ENCODE results near the gene ADCY3. TPM values are rescaled to one million over a fixed set of nuclear protein-coding genes. Genes with fewer than 3 reads are reported as not detected.

ADCY3 gene
- polyA plus RNA-seq, 1 donor from 2014 or later = 28.8 TPM

DNA sequence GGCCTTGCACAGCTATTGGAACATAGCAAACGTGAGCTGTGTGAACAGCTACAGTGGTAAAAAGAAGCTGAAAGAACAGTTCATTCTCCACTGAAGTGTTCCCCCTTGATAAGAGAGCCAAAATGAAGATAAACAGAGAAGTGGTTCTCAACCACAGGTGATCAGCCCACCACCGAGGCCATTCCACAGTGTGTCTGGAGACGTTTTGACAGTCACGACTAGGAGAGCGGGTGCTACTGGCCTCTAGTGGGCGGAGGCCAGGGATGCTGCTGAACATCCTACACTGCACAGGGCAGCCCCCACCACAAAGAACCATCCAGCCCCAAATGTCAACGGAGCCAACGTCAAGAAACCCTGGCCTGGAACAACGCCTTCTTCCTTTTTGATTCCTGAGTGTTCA, 38.4 kb downstream of the ADCY3 start:
- TF ChIP-seq SMC3 (conservative IDR thresholded peaks at IDR 0.05; ENCODE audit: poor library complexity) = no peak
- no peak for TF ChIP-seq POLR2AphosphoS5 (IDR thresholded peaks at IDR 0.05)
- no peak for TF ChIP-seq RAD21 (conservative IDR thresholded peaks at IDR 0.05)
- TF ChIP-seq, protein P1, sequence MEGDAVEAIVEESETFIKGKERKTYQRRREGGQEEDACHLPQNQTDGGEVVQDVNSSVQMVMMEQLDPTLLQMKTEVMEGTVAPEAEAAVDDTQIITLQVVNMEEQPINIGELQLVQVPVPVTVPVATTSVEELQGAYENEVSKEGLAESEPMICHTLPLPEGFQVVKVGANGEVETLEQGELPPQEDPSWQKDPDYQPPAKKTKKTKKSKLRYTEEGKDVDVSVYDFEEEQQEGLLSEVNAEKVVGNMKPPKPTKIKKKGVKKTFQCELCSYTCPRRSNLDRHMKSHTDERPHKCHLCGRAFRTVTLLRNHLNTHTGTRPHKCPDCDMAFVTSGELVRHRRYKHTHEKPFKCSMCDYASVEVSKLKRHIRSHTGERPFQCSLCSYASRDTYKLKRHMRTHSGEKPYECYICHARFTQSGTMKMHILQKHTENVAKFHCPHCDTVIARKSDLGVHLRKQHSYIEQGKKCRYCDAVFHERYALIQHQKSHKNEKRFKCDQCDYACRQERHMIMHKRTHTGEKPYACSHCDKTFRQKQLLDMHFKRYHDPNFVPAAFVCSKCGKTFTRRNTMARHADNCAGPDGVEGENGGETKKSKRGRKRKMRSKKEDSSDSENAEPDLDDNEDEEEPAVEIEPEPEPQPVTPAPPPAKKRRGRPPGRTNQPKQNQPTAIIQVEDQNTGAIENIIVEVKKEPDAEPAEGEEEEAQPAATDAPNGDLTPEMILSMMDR (IDR thresholded peaks at IDR 0.05; ENCODE audit: poor library complexity, severe bottlenecking) = no peak
- no peak overlapping the region for H3K4me3 ChIP-seq (ENCODE audit: low read length)
- H4K20me1 ChIP-seq (ENCODE audit: insufficient read depth) = no peaks in the 10 kb centered on the region
- H3K27me3 ChIP-seq (ENCODE audit: insufficient read depth, low read depth, low read length) = no peaks in the 10 kb centered on the region
- no peaks in the 10 kb centered on the region for H3K79me2 ChIP-seq (replicated peaks; ENCODE audit: insufficient read depth, low read length)
- no peak overlapping the region for H3K9ac ChIP-seq (ENCODE audit: low read length)
- H3K27ac ChIP-seq (ENCODE audit: low read length) = no peak overlapping the region
- no peaks in the 10 kb centered on the region for H3K36me3 ChIP-seq (ENCODE audit: insufficient read depth, low read length)
- H3K9me2 ChIP-seq (ENCODE audit: insufficient read depth, low read length) = no peaks in the 10 kb centered on the region
- no peak overlapping the region for H3K4me2 ChIP-seq (ENCODE audit: low read length)
- H2AFZ ChIP-seq (ENCODE audit: low read depth, low read length) = no peak overlapping the region
- no peaks in the 10 kb centered on the region for H3F3A ChIP-seq (ENCODE audit: insufficient read depth, low read length, poor library complexity, severe bottlenecking)
- no peaks in the 10 kb centered on the region for H3K9me3 ChIP-seq (ENCODE audit: low read length)

DNA sequence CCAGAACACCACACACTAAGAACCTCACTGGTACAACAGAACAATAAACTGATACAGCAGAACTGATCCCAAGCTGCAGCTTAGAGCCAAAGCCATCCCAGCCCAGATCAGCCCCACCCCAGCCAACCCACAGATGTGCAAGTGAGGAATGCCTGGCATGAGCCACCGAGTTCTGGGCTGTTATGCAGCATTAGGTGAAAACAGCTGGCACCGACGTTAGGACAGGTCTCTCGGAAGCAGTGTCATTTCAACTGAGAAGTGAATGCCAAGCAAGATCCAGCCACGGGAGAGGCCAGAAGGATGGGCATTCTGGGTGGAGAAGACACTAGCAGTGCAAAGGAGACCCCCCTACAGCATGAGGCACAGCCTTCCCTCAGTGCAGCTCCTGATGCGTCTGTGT, 38.9 kb downstream of the ADCY3 start:
- no peak overlapping the region for H3K9ac ChIP-seq (ENCODE audit: low read length)
- H3F3A ChIP-seq (ENCODE audit: insufficient read depth, low read length, poor library complexity, severe bottlenecking) = no peaks in the 10 kb centered on the region
- H3K79me2 ChIP-seq (replicated peaks; ENCODE audit: insufficient read depth, low read length) = no peaks in the 10 kb centered on the region
- no peak overlapping the region for H3K27ac ChIP-seq (ENCODE audit: low read length)
- H3K36me3 ChIP-seq (ENCODE audit: insufficient read depth, low read length) = no peaks in the 10 kb centered on the region
- H3K9me2 ChIP-seq (ENCODE audit: insufficient read depth, low read length) = no peaks in the 10 kb centered on the region
- H3K4me3 ChIP-seq (ENCODE audit: low read length) = no peak overlapping the region
- H3K4me2 ChIP-seq (ENCODE audit: low read length) = no peak overlapping the region
- no peaks in the 10 kb centered on the region for H3K27me3 ChIP-seq (ENCODE audit: insufficient read depth, low read depth, low read length)
- H4K20me1 ChIP-seq (ENCODE audit: insufficient read depth) = no peaks in the 10 kb centered on the region
- TF ChIP-seq POLR2AphosphoS5 (IDR thresholded peaks at IDR 0.05) (no peak), RAD21 (conservative IDR thresholded peaks at IDR 0.05) (no peak), EZH2 (IDR thresholded peaks at IDR 0.05; ENCODE audit: borderline replicate concordance, insufficient read depth, low read length, poor library complexity, severe bottlenecking) (no peak), SMC3 (conservative IDR thresholded peaks at IDR 0.05; ENCODE audit: poor library complexity) (no peak), REST (IDR thresholded peaks at IDR 0.05; ENCODE audit: borderline replicate concordance) (no peak), EP300 (conservative IDR thresholded peaks at IDR 0.05; ENCODE audit: poor library complexity, severe bottlenecking) (no peak), MXI1 (conservative IDR thresholded peaks at IDR 0.05; ENCODE audit: poor library complexity, severe bottlenecking) (no peak), TAF1 (IDR thresholded peaks at IDR 0.05; ENCODE audit: low read depth) (no peak)
- TF ChIP-seq, protein P1 (IDR thresholded peaks at IDR 0.05; ENCODE audit: poor library complexity, severe bottlenecking) = no peak
- no peaks in the 10 kb centered on the region for H3K9me3 ChIP-seq (ENCODE audit: low read length)
- no peak overlapping the region for H2AFZ ChIP-seq (ENCODE audit: low read depth, low read length)

Data from neural cell (in vitro differentiated cells).